Activated CD8-positive, alpha-beta memory T cell treated with anti-CD3 and anti-CD28 coated beads for 4 hours (primary cell): ENCODE measurements around the gene PCDHGA9.
"Not testable (repeated sequence)": the region's sequence is repeated elsewhere in the genome, so short reads cannot be mapped to it uniquely, and the experiment has no call there.

Source experiments
- DNase-seq, 2 donors: peaks; one replicate each; pipeline ENCODE4 v3.0.0-alpha.2; 2020; ENCODE audit warnings: low read depth in 2 of 2

Gene PCDHGA9

GRCh38 chr5:141402553-141403243 is at the start of gene PCDHGA9:
PCDHGA9 (plus strand) TSS chr5:141402778; CDS start chr5:141402953, 175 bp downstream.
- DNase-seq, result no peak

- no peak for DNase-seq
Observed at GRCh38 chr5:141354900-141355469, 47.6 kb upstream of the PCDHGA9 start, which contains the start of gene PCDHGA4. PCDHGA4 (plus strand) TSS chr5:141355021; CDS start chr5:141355108, 87 bp downstream.

- no peak for DNase-seq
Observed at GRCh38 chr5:141355641-141356040, 46.9 kb upstream of the PCDHGA9 start.

- no peak for DNase-seq
Observed at GRCh38 chr5:141356133-141356532, 46.4 kb upstream of the PCDHGA9 start.

- no peak for DNase-seq
Observed at GRCh38 chr5:141356950-141357349, 45.6 kb upstream of the PCDHGA9 start.

- no peak for DNase-seq
Observed at GRCh38 chr5:141359790-141360426, 42.7 kb upstream of the PCDHGA9 start, which contains the start of gene PCDHGB2. PCDHGB2 (plus strand) TSS chr5:141359994; CDS start chr5:141360136, 142 bp downstream.

- no peak for DNase-seq
Observed at GRCh38 chr5:141360685-141361084, 41.9 kb upstream of the PCDHGA9 start.

- DNase-seq, result no peak
Observed at GRCh38 chr5:141362719-141363118, 39.9 kb upstream of the PCDHGA9 start.

- DNase-seq, result no peak
Observed at GRCh38 chr5:141363952-141364660, 38.5 kb upstream of the PCDHGA9 start, which contains the start of gene PCDHGA5. PCDHGA5 (plus strand) TSS chr5:141364162; CDS start chr5:141364331, 169 bp downstream.

- no peak for DNase-seq
Observed at GRCh38 chr5:141366016-141366896, 36.3 kb upstream of the PCDHGA9 start.

- no peak for DNase-seq
Observed at GRCh38 chr5:141369994-141370848, 32.4 kb upstream of the PCDHGA9 start, which contains the start of gene PCDHGB3. PCDHGB3 (plus strand) TSS chr5:141370242; CDS start chr5:141370395, 153 bp downstream.

GRCh38 chr5:141371572-141372475 is 30.8 kb upstream of the PCDHGA9 start:
- no peak for DNase-seq

- DNase-seq, result no peak
Observed at GRCh38 chr5:141373673-141374317, 28.8 kb upstream of the PCDHGA9 start, which contains the start of gene PCDHGA6. PCDHGA6 (plus strand) TSS chr5:141373891; CDS start chr5:141374084, 193 bp downstream.

GRCh38 chr5:141374627-141375026 is 28.0 kb upstream of the PCDHGA9 start:
- DNase-seq, result no peak

- not testable (repeated sequence) for DNase-seq
Observed at GRCh38 chr5:141375444-141376155, 27.0 kb upstream of the PCDHGA9 start.

GRCh38 chr5:141382469-141383294 is 19.9 kb upstream of the PCDHGA9 start, which contains the start of gene PCDHGA7:
PCDHGA7 (plus strand) TSS chr5:141382742; CDS start chr5:141382900, 158 bp downstream.
- no peak for DNase-seq

- no peak for DNase-seq
Observed at GRCh38 chr5:141383345-141383744, 19.2 kb upstream of the PCDHGA9 start.
